GM12864 (cell line): Measurements from ENCODE around the gene PPP1R3G.

Experiments
- DNase-seq: peaks from one replicate; pipeline ENCODE4 v3.0.0-alpha.2; 2011; ENCODE audit warnings: low read depth
- H3K4me3 ChIP-seq: 2 replicates; pipeline ENCODE4 v1.5.1; 2011; ENCODE audit warnings: mild to moderate bottlenecking, low read depth, low read length, control low read depth
- CTCF ChIP-seq: IDR thresholded peaks from 2 replicates; pipeline ENCODE4 v1.5.1; 2011; ENCODE audit warnings: low read depth, mild to moderate bottlenecking, moderate library complexity, low read length, control low read depth, inconsistent platforms; ENCODE audit errors: missing control alignments

Gene PPP1R3G

GRCh38 chr6:5084781-5085647 lies at the start of gene PPP1R3G:
Gene PPP1R3G (plus strand): TSS chr6:5085341. CDS start chr6:5085486, 145 bp downstream.
- H3K4me3 ChIP-seq = peak within 1 kb of the TSS; percentile 64
- TF ChIP-seq CTCF = no peak
- DNase-seq = no peak

GRCh38 chr6:5036269-5036668 lies 48.9 kb upstream of the PPP1R3G start:
- DNase-seq = no peak
- no peak overlapping the region for H3K4me3 ChIP-seq
- no peak for TF ChIP-seq CTCF

- no peak for DNase-seq
- H3K4me3 ChIP-seq = no peak overlapping the region
- TF ChIP-seq CTCF = no peak
Measured at GRCh38 chr6:5041955-5042354, 43.2 kb upstream of the PPP1R3G start.

GRCh38 chr6:5042436-5042835 lies 42.7 kb upstream of the PPP1R3G start:
- DNase-seq = no peak
- TF ChIP-seq CTCF = no peak
- H3K4me3 ChIP-seq = no peak overlapping the region

- no peak for TF ChIP-seq CTCF
- H3K4me3 ChIP-seq = no peak overlapping the region
- no peak for DNase-seq
Measured at GRCh38 chr6:5044866-5045265, 40.3 kb upstream of the PPP1R3G start.

GRCh38 chr6:5045416-5045815 lies 39.7 kb upstream of the PPP1R3G start:
- H3K4me3 ChIP-seq = no peak overlapping the region
- DNase-seq = no peak
- no peak for TF ChIP-seq CTCF

GRCh38 chr6:5046430-5046829 lies 38.7 kb upstream of the PPP1R3G start:
- H3K4me3 ChIP-seq = no peak overlapping the region
- no peak for DNase-seq
- TF ChIP-seq CTCF = no peak
